Gastrocnemius medialis (tissue), 4 donors: ENCODE results near the gene EDARADD. TPM values are rescaled to one million over a fixed set of nuclear protein-coding genes. Genes with fewer than 3 reads are reported as not detected.

Experiments
- ATAC-seq, 2 donors: fragments of 150-250 bp; one replicate each; pipeline ENCODE4 v1.9.1; 2016
- DNase-seq, 2 donors: peaks; one replicate each; pipeline ENCODE4 v3.0.0-alpha.2; 2019
- H3K27ac ChIP-seq, 4 donors: fragments of 200-600 bp; sonication (generic); 1 replicate in 1 of 4; 2 replicates in 3 of 4; pipeline ENCODE4 v1.5.1; 2016 to 2018; ENCODE audit warnings: mild to moderate bottlenecking in 2 of 4, moderate library complexity in 1 of 4
- H3K27me3 ChIP-seq, 3 donors: fragments of 200-600 bp; sonication (generic) in 2 of 3; 1 replicate in 1 of 3; 2 replicates in 2 of 3; pipeline versions ENCODE4 v1.5.1 to v1.6.0; 2016 to 2019; ENCODE audit warnings: mild to moderate bottlenecking in 1 of 3, moderate library complexity in 1 of 3
- H3K36me3 ChIP-seq, 2 donors: fragments of 200-600 bp; sonication (generic) in 1 of 2; one replicate each; pipeline ENCODE4 v1.5.1; 2017 to 2018
- H3K4me1 ChIP-seq, 2 donors: fragments of 200-600 bp; sonication (generic) in 1 of 2; one replicate each; pipeline ENCODE4 v1.5.1; 2016 to 2017; ENCODE audit warnings: mild to moderate bottlenecking in 2 of 2
- H3K4me3 ChIP-seq, 4 donors: fragments of 200-600 bp; sonication (generic) in 3 of 4; 1 replicate in 1 of 4; 2 replicates in 3 of 4; pipeline ENCODE4 v1.5.1; 2016 to 2019; ENCODE audit warnings: mild to moderate bottlenecking in 2 of 4
- H3K9me3 ChIP-seq, 3 donors: fragments of 200-600 bp; sonication (generic) in 2 of 3; 1 replicate in 1 of 3; 2 replicates in 2 of 3; pipeline ENCODE4 v1.5.1; 2016 to 2019
- POLR2A ChIP-seq, 2 donors: fragments of 450-650 bp; IDR thresholded peaks; one replicate each; pipeline ENCODE4 v1.6.1; 2017; ENCODE audit warnings: antibody characterized with exemption in 2 of 2, mild to moderate bottlenecking in 2 of 2, moderate library complexity in 2 of 2
- in situ Hi-C, 4 donors: fragments of 200-750 bp; cut with MboI; loops; one replicate each; pipeline versions ENCODE4 v1.15.0 to v1.8.0; 2017; ENCODE audit warnings: low sequenced_read_pairs in 4 of 4
- intact Hi-C: fragments of 100-400 bp; cut with DNase I; formaldehyde crosslinking; loops from one replicate; pipeline ENCODE4 v1.15.1; 2023; ENCODE audit warnings: low total_unique reads
- total RNA-seq, 4 donors: library from RNA; depleted of rRNA; stranded (reverse); fragments of >200 nt; gene quantifications; one replicate each; pipeline versions ENCODE4 v1.1.0 to v1.2.3, GENCODE V29; 2016
- TF ChIP-seq, protein P1 (sequence below), 5 experiments: fragments of 450-650 bp in 3 of 5; fragments of 200-600 bp in 2 of 5; sonication (generic) in 2 of 5; IDR thresholded peaks in 4 of 5; conservative IDR thresholded peaks in 1 of 5; 1 replicate in 4 of 5; 2 replicates in 1 of 5; pipeline ENCODE4 v1.5.1; 2016 to 2019; ENCODE audit warnings: antibody characterized with exemption in 5 of 5, mild to moderate bottlenecking in 3 of 5, moderate library complexity in 3 of 5

The EDARADD gene
- total RNA-seq, 4 donors from 2014 or later, result not detected

DNA sequence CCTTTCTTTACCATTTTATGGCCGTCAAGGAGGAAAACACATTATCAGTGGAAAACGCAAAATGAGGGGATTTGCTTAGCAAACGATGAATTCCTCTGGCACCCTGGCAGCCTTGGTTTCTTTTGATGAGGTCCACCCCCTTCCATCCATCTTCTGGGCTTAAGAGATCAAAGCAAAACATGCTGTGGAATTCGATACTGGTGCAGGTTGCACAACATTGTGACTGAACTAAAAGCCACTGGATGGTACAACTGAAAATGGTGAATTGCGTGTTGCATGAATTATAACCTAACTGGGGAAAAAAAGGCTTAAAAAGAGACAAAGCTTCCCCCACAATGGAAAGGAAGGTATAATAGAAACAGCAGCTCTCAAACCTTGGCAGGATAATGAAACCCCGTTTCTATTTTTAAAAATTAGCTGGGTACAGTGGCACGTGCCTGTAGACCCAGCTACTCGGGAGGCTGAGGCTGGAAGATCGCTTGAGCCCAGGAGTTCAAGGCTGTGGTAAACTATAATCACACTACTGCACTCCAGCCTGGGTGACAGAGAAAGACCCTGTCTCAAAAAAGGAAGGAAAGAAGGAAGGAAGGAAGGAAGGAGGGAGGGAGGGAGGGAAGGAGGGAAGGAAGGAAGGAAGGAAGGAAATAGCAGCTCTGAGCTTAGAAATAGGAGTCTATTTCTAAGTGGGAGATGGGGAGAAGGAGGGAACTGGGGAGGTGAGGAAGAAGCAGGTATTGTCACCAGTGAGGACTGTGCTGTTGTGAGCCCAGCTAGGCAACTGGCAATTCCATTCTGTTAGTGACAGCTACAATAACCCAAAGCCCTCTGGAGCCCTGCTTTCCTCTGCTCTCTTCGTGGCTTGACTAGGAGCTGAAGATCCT is 100.7 kb downstream of the EDARADD start:
- DNase-seq, result no peak
- no peak for ATAC-seq
- Histone ChIP-seq H3K4me1 (no peaks in the 10 kb centered on the region), H3K4me3 (no peak overlapping the region), H3K9me3 (no peaks in the 10 kb centered on the region), H3K36me3 (no peaks in the 10 kb centered on the region), H3K27me3 (no peaks in the 10 kb centered on the region), H3K27ac (no peak overlapping the region)
- in situ Hi-C loops (loop anchor here in 2 of 4 donors (5.0 kb wide), 2 partner anchors 383 to 388 kb away; no protein-coding TSS in a partner anchor), intact Hi-C loops (no loop called here)
- TF ChIP-seq, protein P1, sequence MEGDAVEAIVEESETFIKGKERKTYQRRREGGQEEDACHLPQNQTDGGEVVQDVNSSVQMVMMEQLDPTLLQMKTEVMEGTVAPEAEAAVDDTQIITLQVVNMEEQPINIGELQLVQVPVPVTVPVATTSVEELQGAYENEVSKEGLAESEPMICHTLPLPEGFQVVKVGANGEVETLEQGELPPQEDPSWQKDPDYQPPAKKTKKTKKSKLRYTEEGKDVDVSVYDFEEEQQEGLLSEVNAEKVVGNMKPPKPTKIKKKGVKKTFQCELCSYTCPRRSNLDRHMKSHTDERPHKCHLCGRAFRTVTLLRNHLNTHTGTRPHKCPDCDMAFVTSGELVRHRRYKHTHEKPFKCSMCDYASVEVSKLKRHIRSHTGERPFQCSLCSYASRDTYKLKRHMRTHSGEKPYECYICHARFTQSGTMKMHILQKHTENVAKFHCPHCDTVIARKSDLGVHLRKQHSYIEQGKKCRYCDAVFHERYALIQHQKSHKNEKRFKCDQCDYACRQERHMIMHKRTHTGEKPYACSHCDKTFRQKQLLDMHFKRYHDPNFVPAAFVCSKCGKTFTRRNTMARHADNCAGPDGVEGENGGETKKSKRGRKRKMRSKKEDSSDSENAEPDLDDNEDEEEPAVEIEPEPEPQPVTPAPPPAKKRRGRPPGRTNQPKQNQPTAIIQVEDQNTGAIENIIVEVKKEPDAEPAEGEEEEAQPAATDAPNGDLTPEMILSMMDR (IDR thresholded peaks at IDR 0.05 in 4 of 5, conservative IDR thresholded peaks at IDR 0.05 in 1 of 5), result no peak
- no peak for TF ChIP-seq POLR2A (IDR thresholded peaks at IDR 0.05)

DNA sequence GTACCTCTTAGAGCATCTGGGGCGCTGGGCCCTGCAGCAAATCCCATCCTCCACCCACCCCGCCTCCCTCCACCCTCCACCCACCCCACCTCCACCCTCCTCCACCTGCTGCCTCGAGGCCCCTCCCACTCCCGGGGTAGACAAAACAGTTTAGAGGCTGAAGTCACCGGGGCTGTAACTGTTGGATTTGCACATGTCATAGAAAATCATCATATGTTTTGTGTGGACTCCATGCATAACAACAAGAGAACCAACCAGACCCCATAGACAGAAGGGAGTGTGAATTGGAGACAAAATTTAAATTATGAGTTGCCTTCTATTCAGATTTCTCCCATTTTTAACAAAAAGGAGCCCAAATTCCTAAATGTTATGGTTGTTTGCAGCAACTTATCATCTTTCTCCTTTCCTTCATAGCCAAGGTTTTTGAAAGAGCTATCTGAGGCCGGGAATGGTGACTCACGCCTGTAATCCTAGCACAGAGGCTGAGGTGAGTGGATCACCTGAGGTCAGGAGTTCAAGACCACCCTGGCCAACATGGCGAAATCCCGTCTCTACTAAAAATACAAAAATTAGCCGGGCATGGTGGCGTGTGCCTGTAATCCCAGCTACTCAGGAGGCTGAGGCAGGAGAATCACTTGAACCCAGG is 101.5 kb downstream of the EDARADD start:
- ATAC-seq, result no peak
- no peak for DNase-seq
- in situ Hi-C loops, result no loop called here
- H3K27me3 ChIP-seq, result no peaks in the 10 kb centered on the region
- no peak for TF ChIP-seq POLR2A (IDR thresholded peaks at IDR 0.05)
- TF ChIP-seq, protein P1 (IDR thresholded peaks at IDR 0.05 in 4 of 5, conservative IDR thresholded peaks at IDR 0.05 in 1 of 5), result no peak
- no peaks in the 10 kb centered on the region for H3K36me3 ChIP-seq
- H3K27ac ChIP-seq, result no peak overlapping the region
- no peaks in the 10 kb centered on the region for H3K4me1 ChIP-seq
- no peaks in the 10 kb centered on the region for H3K9me3 ChIP-seq
- no peak overlapping the region for H3K4me3 ChIP-seq
- intact Hi-C loops, result no loop called here

GRCh38 chr1:236497908-236498307 is 103.8 kb downstream of the EDARADD start:
- DNase-seq (no peak), ATAC-seq (no peak)
- intact Hi-C loops, result no loop called here
- no peak for TF ChIP-seq POLR2A (IDR thresholded peaks at IDR 0.05)
- TF ChIP-seq, protein P1 (IDR thresholded peaks at IDR 0.05 in 4 of 5, conservative IDR thresholded peaks at IDR 0.05 in 1 of 5), result no peak
- no peaks in the 10 kb centered on the region for H3K9me3 ChIP-seq
- no peaks in the 10 kb centered on the region for H3K27me3 ChIP-seq
- peaks cover 0 to 4% of the 10 kb centered on the region in 2 donors for H3K4me1 ChIP-seq
- no peaks in the 10 kb centered on the region for H3K36me3 ChIP-seq
- H3K27ac ChIP-seq, result no peak overlapping the region
- in situ Hi-C loops, result no loop called here
- H3K4me3 ChIP-seq, result no peak overlapping the region

DNA sequence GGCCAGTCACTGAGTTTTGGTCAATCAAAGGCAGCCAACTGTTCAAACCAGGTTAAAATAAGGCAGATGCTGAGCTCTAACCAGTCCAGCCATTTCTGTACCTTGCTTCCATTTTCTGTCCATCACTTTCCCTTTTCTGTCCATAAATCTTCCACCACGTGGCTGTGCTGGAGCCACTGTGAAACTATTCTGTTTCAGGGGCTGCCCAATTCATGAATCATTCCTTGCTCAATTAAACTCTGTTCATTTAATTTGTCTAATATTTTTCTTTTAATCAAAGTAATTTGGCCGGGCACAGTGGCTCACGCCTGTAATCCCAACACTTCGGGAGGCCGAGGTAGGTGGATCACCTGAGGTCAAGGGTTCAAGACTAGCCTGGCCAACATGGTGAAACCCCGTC is 107.0 kb downstream of the EDARADD start:
- H3K9me3 ChIP-seq, result no peaks in the 10 kb centered on the region
- ATAC-seq, result no peak
- H3K4me3 ChIP-seq, result no peak overlapping the region
- in situ Hi-C loops (no loop called here), intact Hi-C loops (no loop called here)
- H3K36me3 ChIP-seq, result no peaks in the 10 kb centered on the region
- no peaks in the 10 kb centered on the region for H3K27me3 ChIP-seq
- TF ChIP-seq, protein P1 (IDR thresholded peaks at IDR 0.05 in 4 of 5, conservative IDR thresholded peaks at IDR 0.05 in 1 of 5), result no peak
- TF ChIP-seq POLR2A (IDR thresholded peaks at IDR 0.05), result no peak
- H3K4me1 ChIP-seq, result peaks cover 0 to 4% of the 10 kb centered on the region in 2 donors
- DNase-seq, result no peak
- no peak overlapping the region for H3K27ac ChIP-seq
